GM18909 (cell line): ENCODE results near the gene B4GALT1.
"Not testable (repeated sequence)": the region's sequence is repeated elsewhere in the genome, so short reads cannot be mapped to it uniquely, and the experiment has no call there.

ENCODE experiments used
- ATAC-seq: cut with Tn5 transposase; IDR thresholded peaks from one replicate; pipeline ENCODE4 v1.9.1; 2021; ENCODE audit warnings: mild to moderate bottlenecking; ENCODE audit not compliant: unreplicated experiment, poor library complexity

B4GALT1 gene

DNA sequence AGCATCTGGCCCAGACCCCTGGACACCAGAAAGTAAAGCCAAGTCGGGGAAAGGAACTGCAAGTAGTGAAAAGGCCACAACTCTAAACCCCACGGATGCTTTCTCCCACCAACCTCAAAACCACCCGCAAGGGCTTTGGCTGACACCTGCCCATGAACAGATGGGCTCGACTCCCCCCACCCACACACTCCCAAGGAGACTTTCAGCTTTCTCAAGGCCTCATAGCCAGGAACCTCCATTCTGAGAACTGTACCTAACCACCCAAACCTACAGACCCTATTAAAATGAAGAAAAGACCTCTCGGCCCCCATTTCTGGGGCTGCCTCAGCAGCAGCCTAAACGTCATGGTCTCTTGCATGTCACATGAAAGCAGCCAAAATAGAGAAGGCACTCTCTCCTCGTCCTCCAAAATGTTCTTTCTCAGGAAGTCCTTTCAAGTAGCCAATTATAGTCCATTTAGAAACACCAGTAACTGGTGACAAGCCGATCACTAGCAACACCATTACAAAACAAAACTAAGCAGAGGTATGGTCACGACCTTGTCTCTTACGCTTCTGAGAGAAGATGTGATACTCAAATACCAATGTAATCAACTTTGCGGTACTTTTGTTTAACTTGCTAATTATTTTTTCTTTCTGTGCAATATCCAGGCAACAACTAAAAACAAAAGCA is 2.9 kb downstream of the B4GALT1 start:
- peak; percentile 19 for ATAC-seq

GRCh38 chr9:33163433-33164137 is 3.6 kb downstream of the B4GALT1 start:
- ATAC-seq: no peak

DNA sequence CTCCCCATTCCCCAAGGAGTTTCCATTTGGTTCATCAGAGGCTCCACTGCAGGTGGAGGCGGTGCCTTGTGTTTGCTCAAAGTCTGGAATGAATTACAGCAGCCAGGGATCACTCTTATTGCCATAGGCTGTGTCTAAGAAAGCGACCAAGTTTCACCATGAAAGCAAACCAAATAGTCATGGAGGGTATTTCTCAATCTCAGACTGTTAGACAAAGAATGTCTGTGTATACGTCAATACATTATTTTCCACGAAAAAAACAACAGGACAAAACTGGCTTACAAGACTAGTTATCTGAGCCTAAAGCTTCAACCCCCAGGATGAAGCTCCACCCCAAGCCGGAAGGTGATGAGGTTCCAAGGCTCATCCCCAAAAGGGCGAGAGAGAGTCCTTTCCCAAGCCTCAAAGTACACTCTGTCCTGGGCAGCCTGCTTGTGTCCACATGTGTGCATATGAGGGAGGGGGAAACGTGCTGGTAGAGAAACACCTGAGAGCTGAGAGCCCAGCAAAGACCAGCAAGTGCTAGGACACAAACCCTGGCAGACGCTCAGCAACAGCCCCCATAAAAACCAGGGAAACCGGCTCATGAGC is 4.3 kb downstream of the B4GALT1 start:
- ATAC-seq: no peak

DNA sequence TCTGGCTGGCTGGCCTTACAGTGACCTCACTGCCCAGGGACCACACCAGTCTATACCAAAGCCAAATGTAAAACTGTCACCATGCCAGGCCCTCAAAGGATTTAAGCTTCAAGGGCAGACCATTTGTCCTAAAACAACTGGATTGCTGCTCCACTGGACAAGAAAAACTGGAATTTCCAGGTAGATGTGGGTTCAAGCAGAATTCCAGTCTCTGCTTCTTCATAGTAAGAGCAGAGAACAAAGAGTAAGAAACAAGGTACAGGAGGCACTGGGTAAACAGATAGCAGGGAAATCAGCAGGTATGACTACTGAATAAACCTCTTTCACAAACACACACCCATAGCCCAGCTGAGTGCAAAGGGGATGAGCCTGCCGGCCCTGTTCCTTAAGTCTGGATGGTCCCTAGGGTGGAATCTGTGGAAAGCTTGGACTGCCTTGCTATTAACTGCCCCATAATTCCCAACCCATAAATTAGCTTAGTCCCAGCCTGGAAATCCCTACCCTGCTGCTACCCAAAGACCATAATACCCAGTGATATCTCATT is 5.5 kb downstream of the B4GALT1 start:
- ATAC-seq: no peak

GRCh38 chr9:33161011-33161588 is 6.0 kb downstream of the B4GALT1 start:
- ATAC-seq: no peak

- not testable (repeated sequence) for ATAC-seq
These were observed 6.7 kb downstream of the B4GALT1 start for GRCh38 chr9:33160446-33160845.

DNA sequence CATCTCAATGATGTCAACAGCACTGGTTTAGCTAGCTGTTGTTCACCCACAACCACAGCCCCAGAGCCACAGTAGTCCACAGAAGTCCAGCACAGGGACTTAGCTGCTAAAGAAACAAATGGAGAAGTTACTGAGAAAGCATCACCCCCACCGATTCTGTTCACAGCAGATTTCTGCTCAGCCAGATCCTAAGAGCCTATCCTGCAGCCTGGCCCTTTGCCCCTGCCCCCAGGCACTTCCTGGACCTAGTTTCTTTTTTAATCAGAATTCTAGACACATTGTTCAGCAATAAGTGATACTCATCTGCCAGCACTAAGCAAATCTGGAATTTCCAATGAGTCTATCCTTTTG is 7.4 kb downstream of the B4GALT1 start:
- peak; percentile 38 for ATAC-seq

GRCh38 chr9:33158843-33159776 is 8.0 kb downstream of the B4GALT1 start:
- peak; percentile 29 for ATAC-seq

GRCh38 chr9:33157960-33158842 is 8.9 kb downstream of the B4GALT1 start:
- ATAC-seq: peak; percentile 18

DNA sequence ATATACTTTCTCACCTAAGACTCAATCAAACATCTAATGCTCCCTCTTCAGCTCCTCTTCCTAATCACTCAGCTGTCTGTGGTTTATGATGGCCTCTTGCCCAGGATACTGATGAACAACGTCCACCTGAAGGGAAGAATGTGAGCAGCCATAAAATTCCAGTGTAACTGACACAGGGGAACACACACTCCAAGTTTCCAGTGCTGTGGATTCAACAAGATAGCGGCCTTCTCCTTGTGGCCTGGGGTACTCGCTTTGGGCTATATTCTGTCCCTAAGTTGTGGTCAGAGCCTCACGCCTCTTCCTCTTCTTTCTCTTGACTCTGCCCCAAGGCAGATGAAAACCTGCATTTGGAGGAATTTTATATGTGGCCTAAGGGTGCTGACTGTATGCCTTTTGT is 11.7 kb downstream of the B4GALT1 start:
- ATAC-seq: no peak

GRCh38 chr9:33154371-33154770 is 12.8 kb downstream of the B4GALT1 start:
- no peak for ATAC-seq

- peak; percentile 50 for ATAC-seq
These were observed 13.5 kb downstream of the B4GALT1 start for GRCh38 chr9:33153666-33154065.

GRCh38 chr9:33153001-33153400 is 14.1 kb downstream of the B4GALT1 start:
- ATAC-seq: no peak

DNA sequence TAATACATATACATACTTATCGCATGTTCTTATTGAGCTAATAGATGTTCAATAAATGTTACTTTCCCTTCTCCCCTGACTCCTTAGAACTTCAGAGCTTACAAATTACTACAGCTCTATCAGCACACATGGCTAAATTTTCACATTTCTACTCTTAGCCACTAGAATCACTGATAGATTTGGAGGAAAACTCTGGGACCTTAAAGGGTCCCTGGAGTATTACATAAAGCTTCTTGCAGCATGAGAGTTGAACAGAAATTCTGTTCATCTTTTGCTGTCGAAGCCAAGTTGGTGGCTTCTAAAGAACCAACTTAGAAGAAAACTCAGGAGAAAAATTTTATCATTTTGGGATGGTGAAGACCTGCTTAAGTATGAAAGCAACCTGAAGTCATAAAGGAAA is 15.5 kb downstream of the B4GALT1 start:
- ATAC-seq: no peak

GRCh38 chr9:33151007-33151557 is 16.1 kb downstream of the B4GALT1 start:
- ATAC-seq: no peak

DNA sequence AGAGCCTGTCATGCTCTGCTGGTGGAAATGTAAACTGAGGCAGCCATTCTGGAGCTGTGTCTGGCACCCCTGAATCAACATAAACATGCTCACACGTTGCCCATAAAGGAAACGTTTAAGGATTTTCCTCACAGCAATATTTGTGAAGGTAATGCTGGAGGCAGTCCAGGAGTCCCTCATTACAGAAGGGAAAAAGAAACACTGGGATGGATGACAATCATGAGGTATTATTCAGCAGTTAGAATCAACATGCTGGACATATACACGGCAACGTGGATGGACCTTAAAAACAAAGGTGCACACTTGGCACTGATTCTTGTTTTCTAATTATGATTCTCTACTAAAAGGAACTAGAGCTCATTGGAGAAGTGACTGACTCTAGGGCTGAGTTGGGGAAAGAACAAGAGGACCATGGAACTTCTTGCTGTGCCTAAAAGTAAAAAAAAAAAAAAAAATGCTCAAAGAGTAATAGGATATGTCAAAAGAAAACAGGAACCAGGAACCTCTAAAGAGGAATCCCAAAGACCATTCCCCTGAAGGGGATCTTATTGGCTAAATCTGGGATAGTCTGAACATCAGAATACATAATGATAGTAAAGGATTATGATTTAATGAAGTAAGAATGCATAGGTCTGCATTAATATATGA is 18.6 kb downstream of the B4GALT1 start:
- no peak for ATAC-seq

DNA sequence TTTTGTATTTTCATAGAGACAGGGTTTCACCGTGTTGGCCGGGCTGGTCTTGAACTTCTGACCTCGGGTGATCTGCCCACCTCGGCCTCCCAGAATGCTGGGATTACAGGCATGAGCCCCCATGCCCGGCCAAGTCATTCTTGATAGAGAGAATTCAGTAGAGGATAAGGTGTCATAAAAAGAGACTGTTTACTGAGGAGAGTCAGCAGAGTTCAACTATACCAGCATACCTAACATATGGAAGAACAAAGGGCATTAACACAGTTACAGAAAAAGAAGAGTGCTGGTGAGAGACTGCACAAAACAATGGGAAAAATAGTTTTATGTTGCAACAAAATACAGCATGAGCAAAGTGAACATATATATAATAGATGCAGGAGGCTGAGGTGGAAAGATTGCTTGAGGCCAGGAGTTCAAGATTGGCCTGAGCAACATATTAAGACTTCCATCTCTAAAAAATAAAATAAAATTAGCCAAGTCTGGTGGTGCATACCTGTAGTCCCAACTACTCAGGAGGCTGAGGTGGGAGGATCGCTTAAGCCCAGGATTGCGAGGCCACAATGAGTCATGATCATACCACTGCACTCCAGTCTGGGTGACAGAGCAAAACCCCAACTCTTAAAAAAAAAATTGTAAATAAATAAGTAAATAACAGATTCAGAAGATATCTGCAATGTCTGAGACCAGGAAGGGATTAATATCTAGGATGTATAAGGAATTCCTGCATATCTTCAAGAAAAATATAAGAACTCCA is 19.5 kb downstream of the B4GALT1 start:
- ATAC-seq: no peak

DNA sequence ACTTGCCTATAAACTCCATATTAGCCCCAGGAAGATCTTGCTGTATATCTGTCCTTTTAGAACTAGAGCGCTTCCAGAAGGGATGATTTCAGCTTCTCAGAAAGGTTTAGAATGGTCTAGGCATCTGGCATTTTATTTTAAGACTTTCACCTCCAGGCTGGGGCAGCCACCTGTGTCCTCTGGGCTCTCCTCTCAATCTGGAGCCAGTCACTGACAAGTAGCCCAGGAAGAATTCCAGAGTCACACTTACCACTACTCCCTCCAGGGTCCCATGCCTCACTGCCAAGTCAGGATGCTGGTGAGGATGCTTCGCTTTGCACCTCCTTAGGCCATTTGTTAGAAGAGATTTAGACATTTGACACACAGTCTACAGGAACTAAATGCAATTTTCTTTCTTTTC is 20.8 kb downstream of the B4GALT1 start:
- ATAC-seq: no peak
